DMS114 treated with DMSO at 0.1 percent for 48 hours (cell line): ENCODE data around the gene TYW3.

Experiments
- DNase-seq: peaks from one replicate; lab custom pipeline; 2025; ENCODE audit not compliant: unreplicated experiment; lab: John Stamatoyannopoulos, UW

Gene TYW3

DNA sequence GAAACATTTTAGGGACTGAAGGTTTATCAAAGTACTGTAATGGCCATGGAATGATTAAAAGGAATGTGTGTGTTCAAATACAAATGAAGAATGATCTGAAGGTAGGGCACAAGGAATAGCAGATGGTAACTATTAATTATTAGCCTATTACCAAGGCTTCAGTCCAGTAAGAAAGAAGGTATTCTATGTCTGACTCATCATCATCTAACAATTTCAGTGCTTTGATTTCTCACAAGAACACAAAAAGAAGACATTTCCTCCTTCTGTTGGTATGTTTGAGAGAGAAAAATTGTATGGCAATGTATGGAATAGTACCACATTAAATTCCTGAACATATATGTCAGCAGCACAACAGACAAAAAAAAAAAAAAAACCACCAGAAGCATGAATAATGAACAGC lies 57.5 kb downstream of the TYW3 start:
- DNase-seq, result no peak

DNA sequence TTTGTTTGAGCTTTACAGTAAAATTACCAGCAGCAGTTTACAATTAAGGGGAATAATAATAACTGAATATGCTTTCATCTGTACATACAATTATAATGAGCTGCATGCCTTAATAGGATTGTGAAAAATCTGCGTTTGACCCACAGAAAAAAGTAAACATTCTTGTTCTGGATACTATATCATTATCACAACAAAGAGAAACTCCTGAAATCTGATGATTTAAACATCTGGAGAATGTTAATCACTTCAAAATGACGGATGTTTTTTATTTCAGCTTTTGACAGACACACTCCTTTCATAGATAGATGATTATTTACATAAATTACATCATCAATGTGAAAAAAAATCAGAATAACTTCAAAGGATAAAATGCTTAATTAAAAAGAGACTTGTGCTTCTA lies 58.5 kb downstream of the TYW3 start:
- DNase-seq, result no peak

DNA sequence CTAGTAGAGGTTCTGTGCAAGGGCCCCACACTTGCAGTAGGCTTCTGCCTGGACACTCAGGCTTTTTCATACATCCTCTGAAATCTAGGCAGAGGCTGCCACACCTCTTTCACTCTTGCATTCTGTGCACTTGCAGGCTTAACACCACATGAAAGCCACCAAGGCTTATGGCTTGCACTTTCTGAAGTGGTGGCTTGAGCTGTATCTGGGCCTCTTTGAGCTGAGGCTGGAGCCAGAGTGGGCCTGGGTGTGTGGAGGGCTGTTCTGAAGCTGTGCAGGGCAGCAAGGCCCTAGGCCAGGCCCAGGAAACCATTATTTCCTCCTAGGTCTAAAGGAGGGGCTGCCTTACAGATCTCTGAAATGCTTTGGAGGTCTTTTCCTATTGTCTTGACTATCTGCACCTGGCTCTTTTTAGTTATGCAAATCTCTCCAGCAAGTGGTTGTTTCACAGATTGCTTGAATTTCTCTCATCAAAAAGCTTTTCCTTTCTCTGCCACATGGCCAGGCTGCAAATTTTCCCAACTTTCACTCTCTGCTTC lies 66.2 kb downstream of the TYW3 start:
- DNase-seq, result no peak

DNA sequence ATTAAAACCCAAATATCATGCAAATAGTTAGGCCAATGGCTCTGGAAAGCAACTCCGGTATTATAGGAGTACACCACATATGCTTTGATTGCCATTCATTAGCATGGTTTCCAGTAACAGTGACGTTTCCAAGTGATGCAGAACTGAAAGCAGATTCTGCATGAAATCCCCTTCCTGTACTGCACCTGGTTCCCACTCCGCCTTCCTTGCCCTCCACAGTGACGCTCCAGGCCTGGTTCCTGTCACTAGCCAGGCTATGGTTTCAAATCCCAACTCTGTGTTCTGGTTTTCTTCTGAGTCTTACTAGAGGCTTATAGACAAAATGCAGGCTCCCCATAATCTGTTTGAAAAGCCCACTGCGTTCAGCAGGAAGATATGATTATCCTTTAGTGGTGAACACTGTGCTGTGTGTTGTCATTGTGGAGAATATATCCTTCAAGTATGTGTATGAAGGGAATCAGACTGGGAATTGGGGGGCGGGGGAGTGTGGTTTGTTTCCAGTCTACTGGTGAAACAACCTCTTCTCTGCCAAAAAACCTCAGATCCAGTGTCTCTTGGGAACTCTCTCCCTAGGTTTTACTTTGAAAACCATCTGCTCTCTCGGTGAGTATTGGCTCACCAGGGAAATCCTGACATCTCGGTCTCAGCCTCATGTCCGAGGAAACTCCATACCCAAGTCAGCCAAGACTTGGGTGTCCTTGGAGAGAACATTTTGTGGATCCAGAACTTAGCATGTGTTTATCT lies 78.7 kb downstream of the TYW3 start:
- DNase-seq, result no peak

DNA sequence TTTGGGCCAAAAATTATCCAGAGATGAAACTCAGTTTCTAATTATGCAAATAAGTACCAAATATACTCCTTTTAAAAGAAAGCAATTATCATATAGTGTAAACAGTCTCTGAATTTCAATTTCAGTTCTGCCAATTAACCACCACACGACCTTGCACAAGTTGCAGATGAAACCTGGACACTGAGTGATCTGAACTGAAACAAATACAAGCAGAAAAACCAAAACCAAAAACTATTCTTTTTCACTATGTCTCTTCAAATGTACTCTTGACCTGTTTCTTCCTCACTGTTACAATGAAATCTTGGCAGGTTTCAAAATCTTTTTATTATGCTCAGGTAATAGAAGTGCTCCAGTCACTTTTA lies 79.2 kb downstream of the TYW3 start:
- no peak for DNase-seq
